AG20443 (cell line): ENCODE measurements around the gene ACOT4.
"Not testable (repeated sequence)": the region's sequence is repeated elsewhere in the genome, so short reads cannot be mapped to it uniquely, and the experiment has no call there.

Source experiments
- DNase-seq: peaks from one replicate; pipeline ENCODE4 v3.0.0; 2012; ENCODE audit warnings: low spot score, mixed read lengths

Gene ACOT4

DNA sequence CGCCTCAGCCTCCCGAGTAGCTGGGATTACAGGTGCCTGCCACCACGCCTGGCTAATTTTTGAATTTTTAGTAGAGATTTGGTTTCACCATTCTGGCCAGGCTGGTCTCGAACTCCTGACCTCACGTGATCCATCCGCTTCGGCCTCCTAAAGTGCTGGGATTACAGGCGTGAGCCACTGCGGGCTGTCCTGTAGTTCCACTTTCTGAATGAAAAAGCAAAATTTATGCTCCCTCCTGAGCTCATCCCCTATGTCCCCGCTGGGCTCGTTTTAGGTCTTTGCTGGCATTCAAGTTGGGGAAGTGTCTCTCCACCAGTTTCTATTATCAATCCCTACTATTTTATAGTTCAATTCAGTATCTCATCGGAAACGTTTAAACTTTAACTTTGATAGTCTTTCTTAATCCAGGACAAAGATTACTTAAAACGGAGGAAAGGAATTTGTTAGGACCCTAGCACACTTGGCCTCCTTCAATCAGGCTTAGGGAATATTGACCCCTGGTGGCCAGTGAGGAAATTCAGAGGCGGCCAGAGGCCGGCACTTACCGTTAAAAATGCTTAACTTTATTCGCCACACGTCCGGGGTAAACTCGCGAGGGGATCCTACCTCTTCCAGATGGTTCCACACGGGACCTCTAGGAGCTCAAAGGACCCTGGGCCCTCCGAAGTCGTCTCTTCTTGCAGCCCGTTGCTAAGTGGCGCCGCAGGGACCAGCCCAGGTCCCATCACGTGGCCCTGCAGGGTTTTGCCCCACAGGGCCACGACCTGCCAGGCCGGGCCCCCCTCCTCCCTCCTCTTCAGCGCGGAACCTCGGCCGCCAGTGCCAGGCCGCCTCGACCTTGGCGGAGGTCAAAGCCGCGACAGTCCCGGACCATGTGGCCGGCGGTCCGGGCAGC, 41.7 kb downstream of the ACOT4 start:
- DNase-seq, result peak; percentile 82

GRCh38 chr14:73634011-73634833, 42.5 kb downstream of the ACOT4 start:
- peak; percentile 22 for DNase-seq

DNA sequence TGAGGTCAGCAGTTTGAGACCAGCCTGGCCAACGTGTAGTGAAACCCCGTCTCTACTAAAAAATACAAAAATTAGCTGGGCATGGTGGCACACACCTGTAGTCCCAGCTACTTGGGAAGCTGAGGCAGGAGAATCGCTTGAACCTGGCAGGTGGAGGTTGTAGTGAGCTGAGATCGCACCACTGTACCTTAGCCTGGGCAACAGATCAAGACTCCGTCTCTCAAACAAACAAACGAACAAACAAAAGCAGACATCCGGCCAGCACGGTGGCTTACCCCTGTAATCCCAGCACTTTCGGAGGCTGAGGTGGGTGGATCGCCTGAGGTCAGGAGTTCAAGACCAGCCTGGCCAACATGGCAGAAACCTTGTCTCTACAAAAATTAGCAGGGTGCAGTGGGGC, 44.7 kb downstream of the ACOT4 start:
- DNase-seq, result not testable (repeated sequence)

DNA sequence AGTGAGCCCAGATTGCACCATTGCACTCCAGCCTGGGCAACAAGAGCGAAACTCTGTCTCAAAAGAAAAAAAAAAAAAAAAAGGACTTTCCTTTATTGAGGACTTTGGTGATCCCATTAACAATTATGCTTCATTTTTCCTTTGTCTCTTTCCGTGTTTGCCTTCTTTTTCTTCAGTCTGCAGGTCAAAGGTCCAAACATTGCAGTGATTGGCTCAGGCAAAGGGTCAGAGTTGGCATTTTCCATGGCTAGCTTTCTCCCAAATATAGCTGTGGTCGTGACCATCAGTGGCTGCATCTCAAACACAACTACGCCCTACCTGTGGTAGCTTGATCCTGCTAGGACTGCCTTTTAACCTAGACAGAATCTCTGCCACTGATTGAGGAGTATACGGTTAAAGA, 46.2 kb downstream of the ACOT4 start:
- DNase-seq, result no peak

DNA sequence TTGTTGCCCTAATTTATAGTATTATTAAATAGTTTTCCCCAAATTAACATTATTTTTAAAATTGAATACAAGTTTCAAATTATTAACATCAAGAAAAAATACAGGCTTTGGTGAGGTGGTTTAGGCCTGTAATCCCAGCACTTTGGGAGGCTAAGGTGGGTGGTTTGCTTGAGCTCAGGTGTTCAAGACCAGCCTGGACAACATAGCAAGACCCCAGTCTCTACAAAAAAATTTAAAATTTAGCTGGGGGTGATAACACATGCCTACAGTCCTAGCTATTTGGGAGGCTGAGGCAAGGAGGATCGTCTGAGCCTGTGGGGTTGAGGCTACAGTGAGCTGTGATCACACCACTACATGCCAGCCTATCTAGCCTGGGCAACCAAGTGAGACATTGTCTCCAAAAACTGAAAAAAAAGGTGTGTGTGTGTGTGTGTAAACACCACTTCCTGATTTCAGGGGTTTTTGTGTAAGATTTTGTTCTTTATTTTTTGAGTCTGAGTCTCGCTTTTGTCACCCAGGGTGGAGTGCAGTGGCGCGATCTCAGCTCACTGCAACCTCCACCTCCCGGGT, 49.2 kb downstream of the ACOT4 start:
- no peak for DNase-seq

DNA sequence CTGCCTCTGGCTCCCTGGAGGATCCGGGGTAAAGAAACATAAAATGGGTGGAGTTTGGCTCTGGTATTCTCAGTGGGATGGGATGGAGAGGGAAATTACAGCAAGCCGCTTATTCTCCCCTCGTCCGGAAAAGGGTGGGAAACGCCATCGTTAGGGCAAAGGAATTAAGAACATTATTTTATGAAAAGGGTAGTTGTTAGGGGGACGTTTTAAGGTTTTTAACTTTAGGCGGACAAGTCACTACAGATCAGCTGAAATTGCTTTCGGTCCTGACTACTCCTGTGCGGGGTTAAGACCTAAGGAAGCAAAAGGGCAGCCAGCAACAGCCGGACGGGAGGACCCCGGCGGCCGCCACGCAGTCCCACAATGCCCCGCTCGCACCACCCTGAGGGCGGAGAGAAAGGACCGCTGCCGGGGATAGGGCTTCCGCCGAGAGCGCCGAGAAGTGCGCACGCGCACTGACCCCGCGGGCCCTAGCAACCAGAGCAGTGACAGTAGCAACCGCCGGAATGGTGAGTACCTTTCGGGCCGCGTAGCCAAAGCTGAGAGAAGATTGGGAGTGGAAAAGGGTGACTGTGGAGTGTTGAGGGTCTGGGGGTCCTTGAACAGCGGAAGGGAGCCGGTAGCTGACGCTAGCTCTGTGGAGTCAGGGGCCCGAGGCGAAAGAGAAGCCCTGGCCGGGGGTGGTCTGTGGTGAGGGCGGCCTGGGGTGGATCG, 53.0 kb downstream of the ACOT4 start, which contains the start of gene DNAL1:
TSS of gene DNAL1 (plus strand) at position 456 of the 717 bp plus-strand sequence. CDS start at position 510, 54 bp downstream.
- DNase-seq, result peak; percentile 99

DNA sequence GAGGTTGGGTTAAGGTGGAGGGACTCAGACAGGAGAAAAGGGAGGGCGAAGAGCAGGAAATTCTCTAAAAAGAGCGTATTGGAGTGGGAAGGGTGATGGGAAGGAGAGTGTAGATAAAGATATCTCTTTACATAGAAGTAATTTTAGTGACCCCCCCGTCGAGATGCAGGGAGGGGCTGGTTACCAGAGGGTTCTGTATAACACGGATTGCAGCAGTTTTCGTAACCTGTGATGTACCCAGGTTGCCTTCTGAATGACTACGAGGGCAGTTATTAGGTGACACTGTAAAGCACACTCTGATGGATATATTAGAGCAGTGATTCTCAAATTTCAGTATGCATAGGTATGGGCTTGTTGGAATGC, 53.6 kb downstream of the ACOT4 start:
- DNase-seq, result no peak
